ENCODE measurements around the gene COA3.

COA3 gene

DNA sequence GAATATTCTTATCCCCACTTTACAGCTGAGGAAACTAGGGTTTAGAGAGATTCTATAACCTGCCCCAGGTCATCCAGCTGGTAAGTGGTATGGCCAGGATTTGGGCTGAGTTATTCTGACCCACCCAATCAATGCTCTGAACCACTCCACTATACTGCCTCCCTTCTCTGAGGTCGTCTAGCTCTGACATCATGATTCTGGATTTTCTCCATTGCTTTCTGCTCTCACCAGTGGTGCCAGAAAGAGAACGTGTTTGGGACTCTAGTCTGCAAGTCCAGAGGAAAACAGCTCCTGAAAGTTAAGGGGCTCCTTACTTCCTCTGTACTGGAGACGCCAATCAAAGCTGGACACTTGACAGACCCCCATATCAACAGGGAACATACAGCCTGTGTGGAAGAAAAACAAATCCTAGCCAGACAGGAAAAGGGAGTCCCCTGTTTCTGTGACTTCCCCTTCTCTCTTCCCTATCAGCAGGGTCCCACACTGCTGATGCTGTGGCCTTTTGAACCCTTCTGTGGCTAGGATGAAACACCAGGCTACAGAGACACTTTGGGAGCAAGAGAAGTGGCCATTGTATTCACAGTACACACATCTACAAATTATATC lies 47.7 kb downstream of the COA3 start:
- no peak overlapping the region for H3K4me3 ChIP-seq (ENCODE audit: low read depth, low read length)
- TF ChIP-seq, protein P1, sequence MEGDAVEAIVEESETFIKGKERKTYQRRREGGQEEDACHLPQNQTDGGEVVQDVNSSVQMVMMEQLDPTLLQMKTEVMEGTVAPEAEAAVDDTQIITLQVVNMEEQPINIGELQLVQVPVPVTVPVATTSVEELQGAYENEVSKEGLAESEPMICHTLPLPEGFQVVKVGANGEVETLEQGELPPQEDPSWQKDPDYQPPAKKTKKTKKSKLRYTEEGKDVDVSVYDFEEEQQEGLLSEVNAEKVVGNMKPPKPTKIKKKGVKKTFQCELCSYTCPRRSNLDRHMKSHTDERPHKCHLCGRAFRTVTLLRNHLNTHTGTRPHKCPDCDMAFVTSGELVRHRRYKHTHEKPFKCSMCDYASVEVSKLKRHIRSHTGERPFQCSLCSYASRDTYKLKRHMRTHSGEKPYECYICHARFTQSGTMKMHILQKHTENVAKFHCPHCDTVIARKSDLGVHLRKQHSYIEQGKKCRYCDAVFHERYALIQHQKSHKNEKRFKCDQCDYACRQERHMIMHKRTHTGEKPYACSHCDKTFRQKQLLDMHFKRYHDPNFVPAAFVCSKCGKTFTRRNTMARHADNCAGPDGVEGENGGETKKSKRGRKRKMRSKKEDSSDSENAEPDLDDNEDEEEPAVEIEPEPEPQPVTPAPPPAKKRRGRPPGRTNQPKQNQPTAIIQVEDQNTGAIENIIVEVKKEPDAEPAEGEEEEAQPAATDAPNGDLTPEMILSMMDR (IDR thresholded peaks at IDR 0.05; ENCODE audit: insufficient read depth, low read depth, low read length, missing control alignments) = no peak
- DNase-seq (ENCODE audit: low read depth) = no peak

- TF ChIP-seq, protein P1 (IDR thresholded peaks at IDR 0.05; ENCODE audit: insufficient read depth, low read depth, low read length, missing control alignments) = no peak
- no peak for DNase-seq (ENCODE audit: low read depth)
- H3K4me3 ChIP-seq (ENCODE audit: low read depth, low read length) = no peak overlapping the region
Measured at GRCh38 chr17:42748908-42749798, 49.4 kb downstream of the COA3 start.

DNA sequence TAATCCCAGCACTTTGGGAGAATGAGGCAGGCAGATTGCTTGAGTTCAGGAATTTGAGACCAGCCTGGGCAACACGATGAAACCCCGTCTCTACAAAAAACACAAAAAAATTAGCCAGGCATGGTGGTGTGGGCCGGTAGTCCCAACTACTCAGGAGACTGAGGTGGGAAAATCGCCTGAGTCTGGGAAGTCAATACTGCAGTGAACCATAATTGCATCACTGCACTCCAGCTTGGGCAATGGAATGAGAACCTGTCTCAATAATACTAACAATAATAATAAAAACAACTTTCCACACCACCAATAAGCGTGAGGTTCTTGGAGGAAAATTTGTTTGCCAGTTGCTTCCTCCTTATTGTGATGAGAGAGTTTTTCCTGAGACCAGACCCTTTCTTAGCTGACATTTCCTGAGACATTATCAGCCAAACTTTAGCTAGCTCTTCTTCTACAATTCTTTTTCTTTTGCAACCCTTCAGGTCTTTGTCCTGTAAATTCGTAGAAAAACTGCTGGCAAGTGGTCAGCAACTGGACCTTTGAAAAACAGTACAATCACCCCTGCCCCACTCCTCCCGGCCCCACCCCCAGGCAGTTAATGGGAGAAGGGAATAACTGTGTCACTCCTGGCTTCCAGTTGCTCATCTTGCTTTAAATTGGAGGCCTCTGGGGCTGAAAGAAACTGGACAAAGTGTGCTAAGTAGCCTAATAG lies 50.1 kb downstream of the COA3 start:
- TF ChIP-seq, protein P1 (IDR thresholded peaks at IDR 0.05; ENCODE audit: insufficient read depth, low read depth, low read length, missing control alignments) = no peak
- no peak for DNase-seq (ENCODE audit: low read depth)
- no peak overlapping the region for H3K4me3 ChIP-seq (ENCODE audit: low read depth, low read length)

Measured in GM12865 (cell line).